HG03520 (cell line): ENCODE measurements around the gene ABCD3.
"Not testable (repeated sequence)": the region's sequence is repeated elsewhere in the genome, so short reads cannot be mapped to it uniquely, and the experiment has no call there.

ENCODE experiments used
- ATAC-seq: cut with Tn5 transposase; IDR thresholded peaks from one replicate; pipeline ENCODE4 v1.9.1; 2021; ENCODE audit warnings: mild to moderate bottlenecking, moderate library complexity; ENCODE audit not compliant: unreplicated experiment

ABCD3 gene

DNA sequence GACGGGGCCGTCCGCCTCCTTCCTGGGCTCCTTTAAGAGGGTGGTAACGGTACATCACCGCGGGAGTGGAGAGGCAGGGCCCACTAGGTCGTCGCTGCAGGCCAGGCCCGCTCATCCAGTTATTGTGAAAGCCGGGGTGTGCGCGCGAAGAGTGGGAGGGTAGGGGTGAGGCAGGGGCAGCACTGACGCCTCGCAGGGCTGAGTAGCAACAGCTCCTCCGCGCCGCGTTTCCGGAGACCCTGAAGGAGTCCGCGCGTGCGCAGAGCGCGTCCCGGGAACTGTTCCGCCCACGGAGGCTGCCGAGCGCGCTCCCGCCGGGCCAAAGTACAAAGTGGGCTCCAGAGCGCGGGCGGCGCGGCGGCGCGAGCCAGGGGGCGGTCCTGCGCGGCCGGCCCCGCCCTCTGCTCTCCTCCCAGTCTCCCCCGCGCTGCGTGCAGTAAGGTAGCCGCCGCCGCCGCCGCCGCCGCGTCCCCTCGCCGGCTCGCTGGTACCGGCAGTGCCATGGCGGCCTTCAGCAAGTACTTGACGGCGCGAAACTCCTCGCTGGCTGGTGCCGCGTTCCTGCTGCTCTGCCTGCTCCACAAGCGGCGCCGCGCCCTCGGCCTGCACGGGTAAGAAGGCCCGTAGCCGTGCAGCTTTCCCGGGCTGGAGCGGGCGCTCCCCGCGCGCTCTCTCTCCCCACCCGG lies at the start of gene ABCD3:
Gene ABCD3 (plus strand): TSS at position 412 of the 686 bp plus-strand sequence. CDS start 90 bp downstream, at position 502.
- ATAC-seq = peak; percentile 94

DNA sequence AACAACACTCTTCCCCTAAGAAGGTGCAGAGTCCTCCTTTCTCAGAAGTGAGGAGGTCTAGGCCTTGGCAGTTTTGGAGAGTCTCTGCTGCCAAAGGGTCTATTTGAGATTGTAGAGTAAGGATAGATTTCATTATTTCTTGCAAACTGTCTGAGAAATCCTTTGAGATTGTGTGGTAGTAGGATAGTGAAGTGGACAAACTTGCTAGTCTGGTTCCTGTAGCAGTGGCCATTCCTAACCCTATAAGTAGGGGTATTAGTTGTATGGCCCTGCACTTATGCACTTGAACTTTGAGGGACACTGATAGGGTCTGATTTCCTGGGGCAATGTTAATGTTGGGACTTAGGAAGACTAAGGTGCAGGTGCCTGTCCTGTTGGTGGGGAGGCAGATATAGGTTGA lies 45.4 kb upstream of the ABCD3 start:
- not testable (repeated sequence) for ATAC-seq

DNA sequence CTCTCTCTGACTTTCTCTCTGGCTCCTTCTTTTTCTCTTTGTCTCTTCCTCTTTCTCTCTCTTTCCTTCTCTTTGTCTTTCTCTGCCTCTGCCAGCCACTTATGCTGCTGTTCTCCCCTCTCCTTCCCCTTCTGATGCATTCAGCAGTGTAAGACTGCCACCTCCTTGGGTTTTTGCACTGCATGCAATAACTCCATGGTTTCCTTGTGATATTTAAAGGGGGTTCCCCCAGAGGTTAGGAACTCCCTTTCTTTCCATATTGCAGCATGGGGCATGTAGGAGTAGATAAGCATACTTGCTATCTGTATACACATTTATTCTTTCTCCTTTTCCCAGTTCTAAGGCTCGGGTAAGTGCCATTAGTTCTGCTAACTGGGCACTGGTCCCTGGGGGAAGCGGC lies 44.9 kb upstream of the ABCD3 start:
- not testable (repeated sequence) for ATAC-seq

DNA sequence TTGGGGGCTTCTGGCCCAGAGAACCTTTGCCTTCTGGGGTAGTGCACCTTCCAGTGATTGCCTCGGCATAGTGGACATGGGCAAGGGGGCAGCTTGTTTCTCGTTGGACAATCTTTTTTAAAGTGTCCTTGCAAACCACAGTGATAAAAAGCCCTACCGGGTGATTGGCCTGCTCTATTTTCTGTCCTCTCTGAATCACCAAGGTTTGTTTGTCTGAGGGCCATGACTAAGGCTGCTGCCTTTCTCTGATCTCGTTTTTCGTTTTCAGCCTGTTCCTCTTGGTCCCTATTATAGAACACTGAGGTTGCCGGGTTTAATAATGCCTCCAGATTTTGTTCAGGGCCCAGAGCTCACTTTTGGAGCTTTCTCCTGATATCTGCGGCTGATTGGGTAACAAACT lies 42.5 kb upstream of the ABCD3 start:
- ATAC-seq = not testable (repeated sequence)

DNA sequence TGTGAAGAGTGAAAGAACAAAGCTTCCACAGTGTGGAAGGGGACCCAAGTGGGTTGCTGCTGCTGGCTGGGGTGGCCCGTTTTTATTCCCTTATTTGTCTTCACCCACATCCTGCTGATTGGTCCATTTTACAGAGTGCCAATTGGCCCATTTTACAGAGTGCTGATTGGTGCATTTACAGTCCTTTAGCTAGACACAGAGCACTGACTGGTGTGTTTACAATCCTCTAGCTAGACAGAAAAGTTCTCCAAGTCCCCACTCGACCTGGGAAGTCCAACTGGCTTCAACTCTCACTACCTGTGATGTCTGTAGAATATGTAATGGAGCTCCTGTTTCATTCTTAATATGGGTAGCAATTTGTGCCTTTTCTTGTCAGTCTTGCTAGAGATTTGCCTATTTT lies 39.7 kb upstream of the ABCD3 start:
- not testable (repeated sequence) for ATAC-seq

DNA sequence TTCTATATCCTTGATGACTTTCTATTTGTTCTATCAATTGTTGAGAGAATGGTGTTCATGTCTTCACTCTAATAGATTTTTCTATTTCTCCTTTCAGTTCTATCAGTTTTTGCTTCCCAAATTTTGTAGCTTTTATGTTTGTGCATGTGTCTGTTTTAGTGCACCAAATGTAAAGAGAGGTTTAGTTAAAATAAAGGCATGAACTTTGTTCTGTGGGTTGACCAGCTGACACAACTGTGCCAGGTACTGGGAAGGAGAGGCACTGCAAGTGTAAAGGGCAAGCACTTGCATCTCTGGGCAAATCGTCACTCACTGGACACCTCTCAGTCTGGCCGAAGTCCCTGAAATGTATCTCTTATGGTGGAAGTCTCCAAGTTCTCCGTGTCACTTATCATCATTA lies 38.6 kb upstream of the ABCD3 start:
- ATAC-seq = no peak

DNA sequence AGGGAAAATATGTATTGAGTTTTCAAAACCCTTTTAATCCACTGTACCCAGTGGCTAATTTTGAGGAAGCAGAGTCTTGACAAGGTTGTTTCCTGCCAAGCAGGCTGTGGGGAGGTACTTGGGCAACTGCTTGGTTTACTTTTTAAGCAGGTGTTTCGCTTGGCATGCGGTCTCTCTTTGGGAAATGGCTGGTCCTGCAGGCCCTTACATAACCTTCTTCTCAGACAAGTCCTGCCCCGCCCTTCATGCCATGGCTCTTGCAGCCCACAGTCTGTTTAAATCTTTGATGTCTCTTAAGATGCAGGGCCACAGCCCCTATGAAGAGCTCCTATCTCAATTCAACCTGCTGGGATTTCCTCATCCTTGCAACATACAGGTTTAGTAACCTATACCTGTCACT lies 36.0 kb upstream of the ABCD3 start:
- ATAC-seq = no peak

DNA sequence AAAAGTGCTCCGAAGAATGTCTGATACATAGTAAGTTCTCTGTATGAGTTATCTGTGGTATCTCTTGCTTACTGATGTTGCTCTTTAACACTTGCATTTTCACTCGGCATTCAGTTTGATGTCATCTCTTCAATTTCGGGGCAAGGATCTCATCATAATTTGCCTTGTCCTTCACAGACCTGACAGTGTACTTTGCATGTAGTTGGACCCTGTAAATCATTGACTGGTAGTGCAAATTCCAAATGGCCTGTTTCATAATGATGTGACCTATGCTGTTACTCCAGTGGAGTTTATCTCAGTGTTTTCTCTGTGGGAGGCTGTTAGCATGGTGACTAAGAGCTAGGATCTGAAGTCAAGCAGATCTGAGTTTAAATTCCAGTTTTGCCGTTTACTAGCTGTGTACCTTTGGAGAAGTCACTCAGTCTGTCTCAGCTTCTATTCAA lies 34.2 kb upstream of the ABCD3 start:
- peak; percentile 59 for ATAC-seq

DNA sequence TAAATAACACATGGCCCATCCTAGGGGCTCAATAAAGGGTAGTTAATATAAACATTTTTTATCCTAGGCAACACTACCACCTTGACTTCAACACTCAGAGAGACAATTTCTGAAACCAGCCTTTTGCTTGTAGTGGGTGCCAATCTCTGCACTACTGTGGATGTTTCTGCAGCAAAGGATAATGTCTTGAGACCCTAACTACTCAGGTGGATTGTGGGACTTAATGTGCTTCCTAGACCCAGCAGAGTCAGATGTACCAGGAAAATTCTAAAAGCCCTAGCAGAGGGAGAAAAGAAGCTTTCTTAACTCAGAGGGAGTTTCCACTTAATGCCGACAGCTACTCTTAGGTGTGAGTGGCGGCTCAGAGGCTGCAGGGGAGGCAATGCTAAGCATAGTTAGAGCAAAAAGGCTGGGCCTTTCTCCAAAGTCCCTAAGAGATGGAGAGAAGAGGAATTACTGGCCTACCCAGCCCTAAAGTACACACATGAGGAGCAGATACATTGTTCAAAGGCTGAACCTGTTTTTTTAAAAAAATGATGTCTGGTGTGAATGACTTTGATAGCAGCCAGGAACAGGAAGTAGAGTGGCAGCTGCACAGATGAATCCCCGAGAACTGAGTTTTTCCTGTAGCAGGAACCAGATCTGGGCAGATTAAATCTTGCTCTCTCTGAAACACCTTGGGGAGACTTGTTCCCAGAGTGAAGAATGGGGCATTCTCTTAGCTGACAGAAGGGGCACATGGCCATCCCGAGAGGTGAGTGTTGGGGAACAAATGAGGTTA lies 33.5 kb upstream of the ABCD3 start:
- peak; percentile 47 for ATAC-seq

DNA sequence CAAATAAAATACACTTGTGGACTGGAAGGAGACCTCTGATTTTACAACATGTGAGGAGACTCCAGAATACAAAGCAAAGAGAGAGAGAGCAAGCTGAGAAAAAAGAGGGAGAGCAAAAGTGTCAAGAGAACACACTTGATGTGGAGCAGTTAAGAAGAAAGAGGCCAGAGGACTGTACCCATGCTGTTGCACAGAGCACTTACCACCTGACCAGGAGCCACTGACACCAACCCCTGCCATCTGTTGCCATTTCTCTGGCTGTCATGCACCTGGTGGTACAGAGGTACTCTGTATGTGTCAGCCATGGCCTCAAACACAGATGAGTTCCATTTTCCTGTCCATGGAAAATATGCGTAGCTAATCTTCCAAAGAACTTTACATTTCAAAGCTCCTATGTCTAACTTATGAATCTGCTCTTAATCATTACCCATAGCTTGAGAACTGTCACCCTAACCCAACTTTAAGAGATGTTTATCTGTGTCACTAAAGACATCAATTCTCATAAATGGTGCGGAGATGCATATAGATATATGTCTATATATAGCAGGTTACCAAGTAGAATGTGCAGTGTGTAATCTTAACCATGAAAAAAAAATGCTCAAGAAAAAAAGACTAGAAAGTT lies 32.8 kb upstream of the ABCD3 start:
- no peak for ATAC-seq

DNA sequence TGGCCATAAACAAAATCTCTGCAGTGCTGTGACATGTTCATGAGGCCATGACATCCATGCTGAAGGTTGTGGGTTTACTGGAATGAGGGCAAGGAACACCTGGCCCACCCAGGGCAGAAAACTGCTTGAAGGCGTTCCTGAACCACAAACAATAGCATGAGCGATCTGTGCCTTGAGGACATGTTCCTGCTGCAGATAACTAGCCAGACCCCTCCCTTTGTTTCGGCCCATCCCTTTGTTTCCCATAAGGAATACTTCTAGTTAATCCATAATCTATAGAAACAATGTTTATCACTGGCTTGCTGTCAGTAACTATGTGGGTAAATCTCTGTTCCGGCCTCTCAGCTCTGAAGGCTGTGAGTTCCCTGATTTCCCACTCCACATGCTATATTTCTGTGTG lies 28.9 kb upstream of the ABCD3 start:
- no peak for ATAC-seq

DNA sequence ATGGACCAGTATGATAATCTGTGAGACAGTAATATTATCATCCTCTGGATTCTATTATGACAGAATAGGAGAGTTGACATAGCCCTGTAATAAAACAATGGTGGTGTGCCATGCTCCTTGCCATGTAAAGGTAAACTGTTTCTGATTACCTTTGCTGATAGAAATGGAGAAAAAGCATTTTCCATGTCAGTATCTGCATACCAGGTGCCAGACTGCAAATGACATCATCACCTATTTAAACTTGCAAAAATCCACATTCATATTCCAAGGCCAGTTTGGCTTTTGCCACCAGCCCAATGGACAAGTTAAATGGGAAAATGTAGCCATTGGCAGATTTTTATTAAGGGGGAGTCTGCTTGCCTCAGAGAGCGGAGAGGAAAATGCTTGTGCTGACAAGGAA lies 23.9 kb upstream of the ABCD3 start:
- ATAC-seq = no peak

DNA sequence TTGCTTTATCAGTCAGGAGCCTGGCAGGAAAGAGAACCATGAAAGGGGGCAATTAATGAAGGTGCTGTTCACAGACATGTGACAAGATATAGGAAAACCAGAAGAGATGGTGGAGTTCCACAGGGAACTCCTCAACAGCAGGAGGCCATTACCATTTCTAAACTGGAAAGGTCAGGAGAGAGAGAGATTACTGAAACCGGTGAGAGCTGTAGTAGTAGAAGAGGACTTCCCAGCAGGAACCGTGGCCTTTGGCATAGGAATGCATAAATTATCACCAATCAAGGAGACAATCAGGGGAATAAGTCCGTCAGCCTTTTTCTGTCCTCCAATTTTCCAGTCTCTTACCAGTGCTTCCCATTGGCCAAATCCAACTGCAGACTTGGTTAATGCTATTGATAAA lies 23.0 kb upstream of the ABCD3 start:
- ATAC-seq = no peak

DNA sequence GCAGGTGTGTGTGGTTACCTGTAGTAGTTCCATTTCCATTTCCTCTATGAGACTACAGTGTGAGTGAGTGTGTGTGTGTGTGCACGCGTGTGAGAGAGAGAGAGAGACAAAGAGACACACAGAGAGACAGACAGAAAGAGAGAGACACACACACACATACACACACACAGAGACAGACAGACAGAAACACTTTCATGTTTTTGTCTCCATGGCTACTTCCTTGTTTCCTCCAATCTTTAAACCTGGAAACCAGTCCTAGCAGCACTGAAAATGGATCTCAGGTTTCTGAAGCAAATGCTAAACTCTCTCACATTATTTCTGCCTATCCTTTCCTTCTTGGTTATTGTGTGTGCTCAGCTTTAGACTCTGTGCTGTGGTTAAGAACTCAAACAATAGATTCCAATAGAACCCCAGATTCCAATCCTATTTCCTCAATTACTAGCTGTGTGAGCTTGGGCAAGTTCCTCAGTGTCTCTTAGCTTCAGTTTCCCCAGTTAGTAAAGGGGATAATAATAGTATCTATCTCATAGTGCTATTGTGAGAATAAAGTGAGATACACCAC lies 22.4 kb upstream of the ABCD3 start:
- no peak for ATAC-seq

DNA sequence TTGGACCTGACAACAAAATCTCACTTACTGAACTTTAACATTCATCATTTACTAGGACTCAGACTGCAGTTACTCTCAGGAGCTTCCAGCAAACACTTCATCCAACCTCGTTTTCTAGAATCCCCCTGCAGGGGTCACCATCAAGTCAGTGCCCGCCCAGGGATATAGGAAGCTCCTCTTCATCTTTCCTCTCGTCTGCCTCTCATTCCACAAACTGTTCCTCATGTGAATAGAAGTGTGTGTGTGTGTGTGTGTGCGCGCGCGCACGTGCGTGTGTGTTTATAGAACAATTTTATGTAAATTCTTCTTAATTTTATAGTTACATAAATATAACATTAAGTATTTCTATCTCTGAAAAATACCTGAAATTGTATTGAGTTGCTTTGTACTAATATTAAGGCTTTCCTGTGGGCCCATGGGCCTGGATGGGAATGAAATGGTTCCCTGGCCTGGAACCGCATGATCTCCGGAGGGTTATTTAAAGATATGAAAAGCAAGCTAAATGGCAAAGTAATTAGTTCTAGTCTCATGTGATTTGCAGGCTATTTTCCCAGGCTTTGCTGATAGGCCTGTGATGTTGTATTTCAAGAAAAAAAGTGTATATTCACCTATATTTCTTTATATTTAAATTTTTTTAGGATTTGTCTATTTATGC lies 21.7 kb upstream of the ABCD3 start:
- no peak for ATAC-seq

DNA sequence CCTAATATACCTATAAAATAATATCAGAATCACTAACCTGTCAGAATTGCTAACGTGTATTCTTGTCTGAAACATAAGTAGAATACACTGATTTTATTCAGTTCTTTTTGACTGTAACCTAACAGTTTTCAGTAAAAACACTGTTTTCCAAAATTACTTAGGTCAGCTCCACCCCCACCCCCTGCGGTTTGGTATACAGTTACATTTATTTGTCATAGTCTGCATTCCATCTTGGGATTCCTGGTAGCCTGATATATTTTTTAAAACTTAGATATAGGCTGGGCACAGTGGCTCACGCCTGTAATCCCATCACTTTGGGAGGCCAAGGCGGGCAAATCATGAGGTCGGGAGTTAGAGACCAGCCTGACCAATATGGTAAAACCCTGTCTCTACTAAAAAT lies 19.8 kb upstream of the ABCD3 start:
- no peak for ATAC-seq

DNA sequence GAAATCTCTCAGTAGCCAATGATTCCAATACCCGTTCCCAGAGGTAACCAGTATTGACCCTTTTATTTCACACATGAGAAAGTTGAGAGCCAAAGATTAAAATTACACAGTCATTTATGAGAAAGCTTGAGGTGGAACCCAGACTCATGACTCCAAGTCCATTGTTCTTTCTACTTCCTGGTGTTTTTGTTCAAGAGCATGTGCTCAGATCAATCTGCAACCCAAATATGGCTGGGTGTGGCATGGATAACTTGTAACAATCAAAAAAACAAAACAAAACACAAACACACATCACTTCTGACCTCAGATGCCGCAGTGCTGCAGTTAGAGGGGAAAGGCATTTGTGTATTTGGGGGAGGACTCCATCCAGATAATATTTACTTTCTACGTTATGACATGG lies 18.7 kb upstream of the ABCD3 start:
- no peak for ATAC-seq

DNA sequence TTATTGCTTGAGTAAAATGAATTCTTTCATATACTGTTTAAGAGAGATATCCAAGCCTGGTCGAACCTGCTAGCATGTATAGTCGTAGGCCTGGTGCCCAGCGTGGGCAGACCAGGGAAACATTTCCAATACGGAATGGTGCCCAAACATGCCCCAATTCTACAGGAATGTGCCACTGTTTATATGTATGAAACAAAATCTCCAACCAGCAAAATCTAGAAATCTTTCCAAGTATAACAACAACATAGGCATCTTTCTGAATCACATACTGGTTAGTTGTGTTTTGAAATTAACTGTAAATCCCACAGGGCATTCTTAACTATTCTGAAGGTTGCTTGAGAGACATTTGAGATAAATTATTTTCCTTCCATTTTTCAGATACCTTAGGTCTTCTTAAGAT lies 17.0 kb upstream of the ABCD3 start:
- ATAC-seq = no peak

DNA sequence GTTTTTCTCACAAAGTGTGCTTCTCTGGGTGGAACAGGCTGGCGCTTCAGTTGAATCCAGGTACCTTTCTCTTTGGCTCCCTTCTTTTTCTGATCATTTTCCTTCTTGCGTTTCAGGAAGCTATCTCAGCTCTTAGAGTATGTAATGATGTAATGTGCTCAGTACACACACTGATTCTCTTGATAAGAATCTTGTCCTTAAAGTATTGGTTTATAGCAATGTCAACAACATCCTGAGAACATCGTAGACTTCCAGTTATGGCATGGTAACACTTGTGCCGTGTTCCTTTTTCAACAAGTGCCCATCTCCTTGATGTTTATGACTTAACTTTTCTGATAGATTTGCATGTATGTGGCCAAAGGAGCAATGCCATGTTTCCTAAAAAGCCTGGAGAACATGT lies 11.7 kb upstream of the ABCD3 start:
- ATAC-seq = no peak

DNA sequence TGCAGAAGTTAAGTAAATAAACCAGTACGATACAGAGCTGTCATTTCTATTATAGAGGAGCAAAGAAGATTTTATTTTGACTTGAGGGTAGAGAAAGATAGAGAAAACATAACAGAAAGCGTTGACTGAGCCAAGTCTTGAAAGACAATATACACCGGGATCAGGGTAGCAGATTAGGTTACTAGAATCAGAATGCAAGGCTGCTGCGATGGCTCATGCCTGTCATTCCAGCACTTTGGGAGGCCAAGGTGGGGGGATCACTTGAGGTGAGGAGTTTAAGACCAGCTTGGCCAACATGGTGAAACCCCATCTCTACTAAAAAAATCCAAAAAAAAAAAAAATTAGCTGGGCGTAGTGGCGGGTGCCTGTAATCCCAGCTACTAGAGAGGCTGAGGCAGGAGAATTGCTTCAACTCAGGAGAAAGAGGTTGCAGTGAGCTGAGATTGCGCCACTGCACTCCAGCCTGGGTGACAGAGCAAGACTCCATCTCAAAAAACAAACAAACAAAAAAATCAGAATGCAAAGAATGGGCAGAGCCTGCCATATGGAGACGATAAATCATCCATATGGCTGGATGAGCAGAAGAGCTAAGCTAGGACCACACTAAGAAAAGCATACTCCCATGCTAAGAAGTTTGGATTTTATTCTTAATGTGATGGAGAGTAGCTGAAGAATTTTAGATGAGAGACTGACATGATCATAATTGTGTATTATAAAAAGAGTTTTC lies 9.9 kb upstream of the ABCD3 start:
- no peak for ATAC-seq
